Suppressor macrophage treated with lipopolysaccharide for 1 hour (primary cell): Measurements from ENCODE around the gene ACTRT2.

Experiments
- DNase-seq, 3 donors: peaks; one replicate each; pipeline ENCODE4 v3.0.0-alpha.2; 2020 to 2022

The ACTRT2 gene

GRCh38 chr1:3070309-3070643 is 49.0 kb downstream of the ACTRT2 start:
- DNase-seq, result no peak

DNA sequence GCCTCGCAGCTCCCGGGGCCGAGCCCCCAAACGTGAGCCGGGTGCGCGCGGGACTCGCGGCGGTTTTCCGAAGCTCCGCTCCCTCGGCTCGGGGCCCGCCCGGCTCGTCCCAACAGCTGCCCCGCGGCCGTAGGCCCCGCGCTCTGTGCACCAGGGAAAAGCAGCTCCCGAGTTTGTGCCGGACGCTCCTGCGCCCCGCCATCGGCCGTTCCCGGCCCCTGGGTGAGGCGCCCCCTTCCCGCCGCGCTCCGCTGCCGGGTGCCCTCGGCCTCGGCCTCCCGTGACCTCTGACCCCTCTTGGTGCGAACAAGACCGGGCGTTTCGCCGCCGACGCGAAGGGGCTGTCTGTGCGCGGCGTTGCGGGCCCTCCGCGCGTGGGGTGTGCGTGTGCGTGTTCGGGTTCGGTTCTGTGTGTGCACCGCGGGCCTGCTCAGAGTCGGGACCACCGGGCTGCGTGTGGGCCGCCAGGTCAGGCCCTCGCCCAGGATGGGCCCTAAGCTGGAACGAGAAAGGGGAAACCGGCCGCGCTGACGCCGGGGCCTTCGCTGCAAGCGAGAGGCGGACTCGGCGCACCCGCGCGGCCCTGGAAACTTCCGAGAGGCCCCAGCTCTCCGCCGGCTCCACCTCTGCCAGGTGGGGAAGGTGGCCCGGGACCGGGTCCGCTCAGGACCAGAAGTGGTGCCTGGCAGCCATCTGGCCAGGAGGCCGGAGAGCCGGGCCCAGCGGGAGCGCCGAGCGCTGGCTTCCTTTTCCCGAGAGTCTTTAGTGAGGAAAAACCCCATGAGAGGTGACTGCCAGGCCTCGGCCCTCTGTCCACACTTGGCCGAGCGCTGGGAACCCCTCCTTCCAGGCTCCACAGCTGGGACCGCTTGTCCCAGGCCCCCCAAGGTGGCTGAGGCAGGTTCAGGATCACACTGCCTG is 49.6 kb downstream of the ACTRT2 start:
- DNase-seq, result peak in 1 of 3 donors; percentile 17

- DNase-seq, result no peak
These were observed 50.5 kb downstream of the ACTRT2 start for GRCh38 chr1:3071565-3072390.
